ENCODE data around the gene PRORP. TPM values are rescaled to one million over a fixed set of nuclear protein-coding genes. Genes with fewer than 3 reads are reported as not detected.

The PRORP gene
- total and polyA plus RNA-seq, 2 of the 13 experiments (the other 11 are each of a cell fraction or from before 2014, with no cell fraction given), result 48.9 to 88.7 TPM

GRCh38 chr14:35122696-35123387, 490 bp downstream of the PRORP start (continued):
- no peak for TF ChIP-seq ARID4A (CRISPR knock-in tag; IDR thresholded peaks at IDR 0.05; ENCODE audit: borderline replicate concordance)
- no peak for TF ChIP-seq MAF1 (CRISPR knock-in tag; IDR thresholded peaks at IDR 0.05; ENCODE audit: borderline replicate concordance)
- no peak for TF ChIP-seq ZNF709 (CRISPR knock-in tag; IDR thresholded peaks at IDR 0.05)
- TF ChIP-seq DZIP1 (CRISPR knock-in tag; IDR thresholded peaks at IDR 0.05), result no peak; the same call in 1 of the 2 replicates
- TF ChIP-seq ZMAT3 (CRISPR knock-in tag; conservative IDR thresholded peaks at IDR 0.05), result no peak
- no peak for TF ChIP-seq NFE2L2 (IDR thresholded peaks at IDR 0.05; ENCODE audit: low read length)
- no peak for TF ChIP-seq NFKB2 (CRISPR knock-in tag; IDR thresholded peaks at IDR 0.05; ENCODE audit: borderline replicate concordance)
- TF ChIP-seq ZNF570 (CRISPR knock-in tag; IDR thresholded peaks at IDR 0.05; ENCODE audit: borderline replicate concordance), result peak; percentile 51; the same call in 1 of the 2 replicates
- no peak for TF ChIP-seq PHF20 (CRISPR knock-in tag; IDR thresholded peaks at IDR 0.05)
- no peak for TF ChIP-seq PLSCR1 (CRISPR knock-in tag; IDR thresholded peaks at IDR 0.05; ENCODE audit: borderline replicate concordance)
- 0 out of 2 replicates have a peak, but pooled peaks have one; percentile 25 for TF ChIP-seq ZSCAN22 (CRISPR knock-in tag; IDR thresholded peaks at IDR 0.05)
- TF ChIP-seq MED8 (CRISPR knock-in tag; IDR thresholded peaks at IDR 0.05; ENCODE audit: insufficient replicate concordance), result peak; percentile 65
- no peak for TF ChIP-seq ZNF619 (CRISPR knock-in tag; IDR thresholded peaks at IDR 0.05)
- TF ChIP-seq PRPF4 (IDR thresholded peaks at IDR 0.05; ENCODE audit: low read depth, low read length, poor library complexity, severe bottlenecking), result no peak

Measured in HepG2 (cell line).